K562 (cell line): ENCODE data around the gene DHPS. TPM values are rescaled to one million over a fixed set of nuclear protein-coding genes. Genes with fewer than 3 reads are reported as not detected.

Source experiments
- CCAR2 ChIP-seq: fragments of 200-400 bp; formaldehyde crosslinking; IDR thresholded peaks from 2 replicates; pipeline ENCODE4 v1.6.1; 2017; ENCODE audit warnings: mild to moderate bottlenecking, low read depth, low read length
- CHCHD3 ChIP-seq: fragments of 250-450 bp; sonication (Bioruptor Pico); IDR thresholded peaks from 2 replicates; pipeline ENCODE4 v2.1.2; 2022; ENCODE audit warnings: mild to moderate bottlenecking
- CSDE1 ChIP-seq, 2 experiments: fragments of 450-650 bp; IDR thresholded peaks; 2 replicates each; pipeline ENCODE4 v1.6.1; 2016; ENCODE audit warnings: mild to moderate bottlenecking in 1 of 2
- E2F5 ChIP-seq: sonication (generic); formaldehyde crosslinking; IDR thresholded peaks from 2 replicates; pipeline ENCODE4 v1.8.0; 2022; ENCODE audit warnings: mild to moderate bottlenecking, missing genetic modification reagents
- EHMT2 ChIP-seq: fragments of 450-650 bp; IDR thresholded peaks from 2 replicates; pipeline ENCODE4 v1.6.1; 2018; ENCODE audit warnings: antibody characterized with exemption
- GABPA ChIP-seq: fragments of 200-800 bp; sonication (Bioruptor generic); conservative IDR thresholded peaks from 2 replicates; pipeline ENCODE4 v1.6.1; 2016; ENCODE audit warnings: low read depth, missing genetic modification characterization, missing compliant biosample characterization
- NFE2 ChIP-seq: IDR thresholded peaks from 2 replicates; pipeline ENCODE4 v1.6.1; 2014; ENCODE audit warnings: antibody characterized with exemption, low read depth
- POLR2G ChIP-seq: fragments of 200-400 bp; formaldehyde crosslinking; IDR thresholded peaks from 2 replicates; pipeline ENCODE4 v1.6.1; 2017; ENCODE audit warnings: low read depth, mild to moderate bottlenecking, antibody characterized with exemption, low read length, moderate library complexity
- RBFOX2 ChIP-seq: fragments of 200-400 bp; formaldehyde crosslinking; IDR thresholded peaks from 2 replicates; pipeline ENCODE4 v1.6.1; 2017; ENCODE audit warnings: low read depth, mild to moderate bottlenecking, low read length, moderate library complexity
- SREBF1 ChIP-seq: fragments of 150-350 bp; IDR thresholded peaks from 2 replicates; pipeline ENCODE4 v1.6.1; 2014; ENCODE audit warnings: antibody characterized with exemption, low read depth, low read length, borderline replicate concordance
- ZNF12 ChIP-seq: sonication (generic); formaldehyde crosslinking; IDR thresholded peaks from 2 replicates; pipeline ENCODE4 v1.4.0; 2020; ENCODE audit warnings: mild to moderate bottlenecking, missing genetic modification reagents
- polyA plus RNA-seq, 8 experiments: library from polyadenylated mRNA; depleted of rRNA in 4 of 8; stranded (reverse) in 5 of 8; unstranded in 3 of 8; fragments of >200 nt; fragmentation: Nextera tagmentation in 2 of 8; fragmentation: Illumina TruSeq in 1 of 8; extraction: Ambion mirVana in 2 of 8; extraction: Trizol in 1 of 8; gene quantifications; 2 replicates each; pipeline versions ENCODE4 v1.2.1 to v1.2.3, GENCODE V29; 2011 to 2014; ENCODE audit warnings: inconsistent platforms in 1 of 8, missing spikeins in 1 of 8
- total RNA-seq, 7 experiments: library from RNA; depleted of rRNA in 6 of 7; stranded (reverse); fragments of >200 nt in 6 of 7; fragmentation: Illumina TruSeq in 2 of 7; extraction: Trizol in 2 of 7; gene quantifications; 2 replicates each; pipeline versions ENCODE4 v1.2.1 to v1.2.3, GENCODE V29; 2011 to 2021; ENCODE audit warnings: low replicate concordance in 1 of 7
- TF ChIP-seq, protein P1 (sequence below): fragments of 250-450 bp; sonication (Bioruptor Pico); IDR thresholded peaks from 2 replicates; pipeline ENCODE4 v1.8.0; 2022; ENCODE audit warnings: inconsistent platforms
- TF ChIP-seq, protein P2 (sequence below): fragments of 450-650 bp; IDR thresholded peaks from 2 replicates; pipeline ENCODE4 v1.6.1; 2016; ENCODE audit warnings: mild to moderate bottlenecking, moderate library complexity
- TF ChIP-seq, protein P3 (sequence below): sonication (generic); formaldehyde crosslinking; IDR thresholded peaks from 2 replicates; pipeline ENCODE4 v1.9.0; 2022; ENCODE audit warnings: mild to moderate bottlenecking, missing genetic modification reagents

The DHPS gene
- total and polyA plus RNA-seq, 9 of the 15 experiments (the other 6 are each of a cell fraction or from before 2014, with no cell fraction given), result 47.1 to 110 (median 79.9) TPM

DNA sequence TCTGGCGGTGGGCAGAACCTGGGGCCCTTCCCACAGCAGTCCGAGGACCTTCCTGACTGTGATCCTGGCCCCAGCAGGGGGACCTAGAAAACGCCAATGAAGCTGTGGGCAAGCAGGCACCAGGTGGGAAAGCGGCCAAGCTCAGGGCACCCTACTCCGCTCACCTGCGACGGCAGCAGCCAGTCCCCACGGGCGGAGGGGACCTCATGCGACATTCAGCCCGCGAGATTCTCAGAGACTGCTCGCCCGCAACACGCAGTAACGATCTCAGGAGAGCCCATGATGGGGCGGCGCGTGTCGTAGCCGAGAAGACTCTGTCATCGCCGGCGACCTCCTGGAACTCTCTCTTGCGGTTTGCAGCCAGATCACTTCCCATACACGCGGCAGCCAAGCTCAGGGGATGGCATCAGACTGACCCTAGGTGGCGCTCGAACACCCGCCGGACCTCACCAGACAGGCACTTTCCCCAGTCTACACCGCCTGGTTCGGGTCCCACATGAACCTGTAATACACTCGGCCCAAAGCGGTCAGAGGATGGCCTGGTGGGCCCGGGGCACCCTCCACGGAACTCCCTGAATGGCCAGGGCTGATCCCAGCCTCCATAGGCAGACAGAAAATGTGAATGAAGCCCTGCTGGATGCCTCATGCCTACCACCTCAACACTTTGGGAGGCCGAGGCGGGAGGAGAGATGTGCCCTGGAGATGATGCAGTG is 41.6 kb downstream of the DHPS start (continued):
- TF ChIP-seq, protein P1, sequence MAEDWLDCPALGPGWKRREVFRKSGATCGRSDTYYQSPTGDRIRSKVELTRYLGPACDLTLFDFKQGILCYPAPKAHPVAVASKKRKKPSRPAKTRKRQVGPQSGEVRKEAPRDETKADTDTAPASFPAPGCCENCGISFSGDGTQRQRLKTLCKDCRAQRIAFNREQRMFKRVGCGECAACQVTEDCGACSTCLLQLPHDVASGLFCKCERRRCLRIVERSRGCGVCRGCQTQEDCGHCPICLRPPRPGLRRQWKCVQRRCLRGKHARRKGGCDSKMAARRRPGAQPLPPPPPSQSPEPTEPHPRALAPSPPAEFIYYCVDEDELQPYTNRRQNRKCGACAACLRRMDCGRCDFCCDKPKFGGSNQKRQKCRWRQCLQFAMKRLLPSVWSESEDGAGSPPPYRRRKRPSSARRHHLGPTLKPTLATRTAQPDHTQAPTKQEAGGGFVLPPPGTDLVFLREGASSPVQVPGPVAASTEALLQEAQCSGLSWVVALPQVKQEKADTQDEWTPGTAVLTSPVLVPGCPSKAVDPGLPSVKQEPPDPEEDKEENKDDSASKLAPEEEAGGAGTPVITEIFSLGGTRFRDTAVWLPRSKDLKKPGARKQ (CRISPR knock-in tag), result 0 out of 2 replicates have a peak, but pooled peaks have one; percentile 15
- peak; percentile 64 for TF ChIP-seq RBFOX2
- no peak for TF ChIP-seq EHMT2
- TF ChIP-seq CCAR2, result no peak
- TF ChIP-seq, protein P2, sequence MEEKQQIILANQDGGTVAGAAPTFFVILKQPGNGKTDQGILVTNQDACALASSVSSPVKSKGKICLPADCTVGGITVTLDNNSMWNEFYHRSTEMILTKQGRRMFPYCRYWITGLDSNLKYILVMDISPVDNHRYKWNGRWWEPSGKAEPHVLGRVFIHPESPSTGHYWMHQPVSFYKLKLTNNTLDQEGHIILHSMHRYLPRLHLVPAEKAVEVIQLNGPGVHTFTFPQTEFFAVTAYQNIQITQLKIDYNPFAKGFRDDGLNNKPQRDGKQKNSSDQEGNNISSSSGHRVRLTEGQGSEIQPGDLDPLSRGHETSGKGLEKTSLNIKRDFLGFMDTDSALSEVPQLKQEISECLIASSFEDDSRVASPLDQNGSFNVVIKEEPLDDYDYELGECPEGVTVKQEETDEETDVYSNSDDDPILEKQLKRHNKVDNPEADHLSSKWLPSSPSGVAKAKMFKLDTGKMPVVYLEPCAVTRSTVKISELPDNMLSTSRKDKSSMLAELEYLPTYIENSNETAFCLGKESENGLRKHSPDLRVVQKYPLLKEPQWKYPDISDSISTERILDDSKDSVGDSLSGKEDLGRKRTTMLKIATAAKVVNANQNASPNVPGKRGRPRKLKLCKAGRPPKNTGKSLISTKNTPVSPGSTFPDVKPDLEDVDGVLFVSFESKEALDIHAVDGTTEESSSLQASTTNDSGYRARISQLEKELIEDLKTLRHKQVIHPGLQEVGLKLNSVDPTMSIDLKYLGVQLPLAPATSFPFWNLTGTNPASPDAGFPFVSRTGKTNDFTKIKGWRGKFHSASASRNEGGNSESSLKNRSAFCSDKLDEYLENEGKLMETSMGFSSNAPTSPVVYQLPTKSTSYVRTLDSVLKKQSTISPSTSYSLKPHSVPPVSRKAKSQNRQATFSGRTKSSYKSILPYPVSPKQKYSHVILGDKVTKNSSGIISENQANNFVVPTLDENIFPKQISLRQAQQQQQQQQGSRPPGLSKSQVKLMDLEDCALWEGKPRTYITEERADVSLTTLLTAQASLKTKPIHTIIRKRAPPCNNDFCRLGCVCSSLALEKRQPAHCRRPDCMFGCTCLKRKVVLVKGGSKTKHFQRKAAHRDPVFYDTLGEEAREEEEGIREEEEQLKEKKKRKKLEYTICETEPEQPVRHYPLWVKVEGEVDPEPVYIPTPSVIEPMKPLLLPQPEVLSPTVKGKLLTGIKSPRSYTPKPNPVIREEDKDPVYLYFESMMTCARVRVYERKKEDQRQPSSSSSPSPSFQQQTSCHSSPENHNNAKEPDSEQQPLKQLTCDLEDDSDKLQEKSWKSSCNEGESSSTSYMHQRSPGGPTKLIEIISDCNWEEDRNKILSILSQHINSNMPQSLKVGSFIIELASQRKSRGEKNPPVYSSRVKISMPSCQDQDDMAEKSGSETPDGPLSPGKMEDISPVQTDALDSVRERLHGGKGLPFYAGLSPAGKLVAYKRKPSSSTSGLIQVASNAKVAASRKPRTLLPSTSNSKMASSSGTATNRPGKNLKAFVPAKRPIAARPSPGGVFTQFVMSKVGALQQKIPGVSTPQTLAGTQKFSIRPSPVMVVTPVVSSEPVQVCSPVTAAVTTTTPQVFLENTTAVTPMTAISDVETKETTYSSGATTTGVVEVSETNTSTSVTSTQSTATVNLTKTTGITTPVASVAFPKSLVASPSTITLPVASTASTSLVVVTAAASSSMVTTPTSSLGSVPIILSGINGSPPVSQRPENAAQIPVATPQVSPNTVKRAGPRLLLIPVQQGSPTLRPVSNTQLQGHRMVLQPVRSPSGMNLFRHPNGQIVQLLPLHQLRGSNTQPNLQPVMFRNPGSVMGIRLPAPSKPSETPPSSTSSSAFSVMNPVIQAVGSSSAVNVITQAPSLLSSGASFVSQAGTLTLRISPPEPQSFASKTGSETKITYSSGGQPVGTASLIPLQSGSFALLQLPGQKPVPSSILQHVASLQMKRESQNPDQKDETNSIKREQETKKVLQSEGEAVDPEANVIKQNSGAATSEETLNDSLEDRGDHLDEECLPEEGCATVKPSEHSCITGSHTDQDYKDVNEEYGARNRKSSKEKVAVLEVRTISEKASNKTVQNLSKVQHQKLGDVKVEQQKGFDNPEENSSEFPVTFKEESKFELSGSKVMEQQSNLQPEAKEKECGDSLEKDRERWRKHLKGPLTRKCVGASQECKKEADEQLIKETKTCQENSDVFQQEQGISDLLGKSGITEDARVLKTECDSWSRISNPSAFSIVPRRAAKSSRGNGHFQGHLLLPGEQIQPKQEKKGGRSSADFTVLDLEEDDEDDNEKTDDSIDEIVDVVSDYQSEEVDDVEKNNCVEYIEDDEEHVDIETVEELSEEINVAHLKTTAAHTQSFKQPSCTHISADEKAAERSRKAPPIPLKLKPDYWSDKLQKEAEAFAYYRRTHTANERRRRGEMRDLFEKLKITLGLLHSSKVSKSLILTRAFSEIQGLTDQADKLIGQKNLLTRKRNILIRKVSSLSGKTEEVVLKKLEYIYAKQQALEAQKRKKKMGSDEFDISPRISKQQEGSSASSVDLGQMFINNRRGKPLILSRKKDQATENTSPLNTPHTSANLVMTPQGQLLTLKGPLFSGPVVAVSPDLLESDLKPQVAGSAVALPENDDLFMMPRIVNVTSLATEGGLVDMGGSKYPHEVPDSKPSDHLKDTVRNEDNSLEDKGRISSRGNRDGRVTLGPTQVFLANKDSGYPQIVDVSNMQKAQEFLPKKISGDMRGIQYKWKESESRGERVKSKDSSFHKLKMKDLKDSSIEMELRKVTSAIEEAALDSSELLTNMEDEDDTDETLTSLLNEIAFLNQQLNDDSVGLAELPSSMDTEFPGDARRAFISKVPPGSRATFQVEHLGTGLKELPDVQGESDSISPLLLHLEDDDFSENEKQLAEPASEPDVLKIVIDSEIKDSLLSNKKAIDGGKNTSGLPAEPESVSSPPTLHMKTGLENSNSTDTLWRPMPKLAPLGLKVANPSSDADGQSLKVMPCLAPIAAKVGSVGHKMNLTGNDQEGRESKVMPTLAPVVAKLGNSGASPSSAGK, result peak; percentile 73
- TF ChIP-seq SREBF1, result no peak
- peak; percentile 63 for TF ChIP-seq POLR2G
- no peak for TF ChIP-seq ZNF12
- no peak for TF ChIP-seq NFE2
- TF ChIP-seq GABPA, result no peak
- no peak for TF ChIP-seq CHCHD3
- TF ChIP-seq, protein P3, sequence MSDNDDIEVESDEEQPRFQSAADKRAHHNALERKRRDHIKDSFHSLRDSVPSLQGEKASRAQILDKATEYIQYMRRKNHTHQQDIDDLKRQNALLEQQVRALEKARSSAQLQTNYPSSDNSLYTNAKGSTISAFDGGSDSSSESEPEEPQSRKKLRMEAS, result peak; percentile 94
- no peak for TF ChIP-seq E2F5 (CRISPR knock-in tag)
- no peak for TF ChIP-seq CSDE1 (IDR thresholded peaks at IDR 0.05)
